NOMO-1 treated with dmso at 0.1 percent for 144 hours (cell line): ENCODE results near the gene GPR137B.
A peak's percentile ranks its signal among the peaks of the same experiment; 100 is the strongest.

Source experiments
- DNase-seq: peaks from one replicate; lab custom pipeline; 2025; ENCODE audit not compliant: unreplicated experiment; lab: John Stamatoyannopoulos, UW

Gene GPR137B

DNA sequence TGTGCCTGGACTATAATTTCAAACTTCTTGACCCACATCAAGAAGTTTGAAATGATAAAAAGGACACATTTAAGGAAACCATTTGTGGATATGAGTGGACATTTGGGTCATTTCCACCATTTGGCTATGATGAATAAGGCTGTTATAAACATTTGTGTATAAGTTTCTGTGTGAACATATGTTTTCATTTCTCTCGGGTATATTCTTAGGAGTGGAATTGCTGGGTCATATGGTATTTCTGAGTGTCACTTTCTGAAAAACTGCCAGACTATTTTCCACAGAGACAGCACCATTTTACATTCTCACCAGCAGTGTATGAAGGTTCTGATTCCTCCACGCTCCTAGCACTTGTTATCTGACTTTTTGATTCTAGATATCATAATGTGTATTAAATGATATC is 50.8 kb downstream of the GPR137B start:
- no peak for DNase-seq

DNA sequence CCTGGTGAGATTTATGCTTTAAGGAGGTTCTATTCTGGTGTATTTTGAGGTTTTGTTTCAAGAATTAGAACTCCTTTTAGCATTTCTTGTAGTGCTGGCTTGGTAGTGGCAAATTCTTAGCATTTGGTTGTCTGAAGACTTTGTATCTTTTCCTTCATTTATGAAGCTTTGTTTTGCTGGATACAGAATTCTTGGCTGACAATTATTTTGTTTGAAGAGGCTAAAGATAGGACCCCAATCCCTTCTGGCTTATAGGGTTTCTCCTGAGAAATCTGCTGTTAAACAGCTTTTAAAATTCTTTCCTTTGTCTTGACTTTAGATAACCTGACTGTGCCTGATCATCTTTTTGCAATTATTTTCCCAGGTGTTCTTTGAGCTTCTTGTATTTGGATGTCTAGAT is 58.6 kb downstream of the GPR137B start:
- DNase-seq, result no peak

DNA sequence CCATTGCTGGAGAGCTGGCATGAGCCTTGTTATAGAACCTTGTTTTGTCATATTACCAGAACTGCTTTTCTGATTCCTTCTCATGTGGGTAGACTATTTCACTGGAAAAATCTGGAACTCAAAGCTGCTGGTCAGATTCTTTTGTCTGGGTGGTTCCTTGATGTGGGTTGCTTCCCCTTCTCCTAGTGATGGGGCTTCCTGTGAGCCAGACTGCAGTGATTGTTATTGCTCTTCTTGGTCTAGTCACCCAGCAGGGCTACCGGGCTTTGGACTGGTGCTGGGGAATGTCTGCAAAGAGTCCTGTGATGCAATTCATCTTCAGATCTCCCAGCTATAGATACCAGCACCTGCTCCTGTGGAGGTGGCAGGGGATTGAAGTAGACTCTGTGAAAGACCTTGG is 59.4 kb downstream of the GPR137B start:
- DNase-seq, result no peak

DNA sequence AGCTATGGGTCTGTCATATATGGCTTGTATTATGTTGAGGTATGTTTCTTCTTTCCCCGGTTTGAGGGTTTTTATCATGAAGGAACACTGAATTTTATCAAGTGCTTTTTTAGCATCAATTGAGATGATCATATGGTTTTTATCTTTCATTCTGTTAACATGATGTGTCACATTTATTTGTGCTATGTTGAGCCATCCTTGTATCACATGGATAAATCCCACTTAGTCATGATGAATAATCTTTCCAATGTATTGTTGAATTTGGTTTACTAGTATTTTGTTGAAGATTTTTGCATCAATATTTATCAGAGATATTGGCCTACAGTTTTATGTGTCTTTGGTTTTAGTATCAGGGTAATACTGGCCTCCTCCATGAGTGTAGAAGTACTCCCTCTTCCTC is 61.7 kb downstream of the GPR137B start:
- no peak for DNase-seq

DNA sequence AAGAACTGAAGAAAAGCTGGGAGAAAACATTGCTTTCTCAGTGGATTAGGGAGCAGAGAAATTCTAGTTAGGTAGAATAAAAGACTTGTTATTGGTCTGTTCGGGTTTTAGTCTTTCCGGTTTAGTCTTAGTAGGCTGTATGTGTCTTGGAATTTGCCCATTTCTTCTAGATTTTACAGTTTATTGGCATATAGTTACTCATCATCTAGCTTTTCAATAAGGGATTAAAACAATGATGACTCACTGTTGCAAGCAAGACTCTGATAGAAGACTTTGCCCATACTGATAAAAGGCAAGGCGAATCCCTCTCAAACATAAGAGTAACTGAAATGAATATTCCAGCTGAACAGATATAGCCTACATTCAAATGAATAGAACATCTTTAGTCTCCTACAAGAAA is 62.3 kb downstream of the GPR137B start:
- DNase-seq, result no peak

DNA sequence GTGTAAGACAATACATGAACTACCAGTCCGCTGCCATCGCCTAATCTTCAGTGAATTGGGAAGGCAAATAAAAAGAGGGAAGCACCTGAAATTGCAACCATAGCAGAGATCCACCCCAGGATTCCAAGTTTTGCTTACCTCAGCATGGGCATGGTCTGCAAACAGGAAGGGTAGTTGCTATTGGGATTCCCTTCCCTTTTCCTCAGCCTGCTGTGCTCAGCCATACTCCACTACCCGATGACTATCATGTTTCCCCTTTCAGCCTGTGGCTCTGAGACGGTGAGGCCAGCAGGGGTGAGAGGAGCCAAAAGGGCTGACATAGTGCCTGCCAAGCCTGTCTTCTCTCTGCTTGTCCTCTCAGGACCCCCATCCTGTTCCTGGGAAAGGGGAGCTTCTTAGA is 64.2 kb downstream of the GPR137B start:
- no peak for DNase-seq

DNA sequence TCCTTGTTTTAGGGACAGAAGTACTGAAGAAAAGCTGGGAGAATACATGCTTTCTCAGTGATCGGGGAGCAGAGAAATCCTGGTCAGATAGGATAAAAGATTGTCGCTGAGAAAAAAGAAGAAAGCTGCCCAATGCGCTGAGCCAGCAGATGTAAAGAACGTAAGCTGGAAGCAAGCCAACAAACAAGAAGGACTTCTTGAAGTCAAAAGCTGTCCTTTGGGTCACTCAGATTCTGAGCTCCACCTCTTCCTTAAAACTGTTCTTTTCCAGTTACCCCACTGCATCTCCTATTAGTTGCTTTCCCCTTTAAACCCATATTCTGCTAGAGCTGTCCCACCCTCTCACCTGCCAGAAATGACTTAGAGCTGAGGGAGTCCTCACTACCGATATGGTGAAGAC is 64.8 kb downstream of the GPR137B start:
- DNase-seq, result no peak

DNA sequence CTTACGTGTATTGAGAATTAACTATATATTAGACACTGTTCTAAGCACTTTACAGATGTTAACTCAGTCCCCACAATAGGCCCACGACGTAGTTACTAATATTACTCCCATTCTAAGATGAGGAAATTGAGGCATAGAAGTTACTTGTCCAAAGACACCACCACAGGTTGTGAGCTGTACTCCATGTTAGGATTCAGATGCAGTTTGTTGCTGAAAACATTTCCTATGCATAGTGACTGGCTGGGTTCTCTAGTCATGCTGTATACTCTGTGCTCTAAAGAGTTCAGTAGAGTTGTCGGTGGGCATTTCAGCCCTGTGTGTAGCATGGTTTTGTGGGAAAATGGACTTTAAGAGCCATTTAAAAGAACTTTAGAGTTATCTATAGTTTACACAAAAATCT is 65.2 kb downstream of the GPR137B start:
- DNase-seq, result no peak

DNA sequence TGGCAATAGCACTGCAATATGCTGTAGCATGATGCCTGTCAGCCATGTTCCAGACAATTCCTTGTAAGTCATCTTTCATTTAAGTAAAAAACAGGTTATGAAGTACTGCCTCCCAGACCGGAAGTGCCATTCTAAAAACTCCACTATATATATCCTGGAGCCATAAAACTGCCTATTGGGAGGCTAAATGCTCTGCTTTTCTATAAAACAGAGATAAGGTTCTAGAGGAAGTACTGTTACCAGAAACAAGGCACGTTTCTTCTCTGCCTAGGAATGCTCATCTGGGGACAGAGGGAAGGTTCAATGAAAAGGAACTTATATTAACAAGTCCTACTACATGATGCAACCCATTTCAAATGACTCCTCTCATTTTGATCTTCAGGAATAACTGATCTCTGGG is 66.8 kb downstream of the GPR137B start:
- DNase-seq, result no peak

DNA sequence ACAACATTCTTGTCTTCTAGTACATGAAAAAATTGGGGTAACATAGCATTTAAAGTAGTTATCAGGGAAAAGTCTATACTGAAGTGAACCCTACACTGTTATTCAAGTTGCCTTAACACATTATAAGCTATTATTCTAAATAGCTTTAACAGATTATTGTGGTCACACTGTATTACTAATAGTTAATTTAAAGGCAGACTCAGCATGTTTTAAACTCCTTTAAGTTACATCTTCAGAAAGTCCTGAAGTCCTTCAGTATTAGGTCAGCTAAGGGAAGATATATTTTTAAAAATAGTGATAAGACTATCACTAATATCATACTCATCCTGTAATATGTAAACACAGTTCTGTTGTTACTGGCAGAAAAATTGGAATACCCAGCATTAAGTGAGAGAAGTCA is 67.4 kb downstream of the GPR137B start:
- no peak for DNase-seq

DNA sequence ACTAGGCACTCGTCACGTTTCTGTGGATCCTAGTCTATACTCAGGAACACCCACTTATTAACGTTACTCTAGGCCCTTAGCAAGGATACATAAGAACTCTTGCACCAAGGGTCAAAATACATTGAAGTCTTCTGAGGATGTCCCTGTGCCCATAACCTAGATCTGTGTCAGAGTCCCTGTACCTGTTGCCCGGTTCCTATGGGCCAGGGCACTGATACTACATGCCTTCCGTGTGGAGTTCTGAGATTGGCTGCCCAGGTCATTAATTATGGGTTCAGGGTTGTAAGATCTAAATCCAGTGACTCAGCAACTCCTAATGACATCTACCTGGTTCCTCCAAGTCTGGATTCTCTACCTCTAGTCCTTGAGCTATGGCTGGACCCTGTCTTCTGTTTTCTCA is 69.5 kb downstream of the GPR137B start:
- no peak for DNase-seq

DNA sequence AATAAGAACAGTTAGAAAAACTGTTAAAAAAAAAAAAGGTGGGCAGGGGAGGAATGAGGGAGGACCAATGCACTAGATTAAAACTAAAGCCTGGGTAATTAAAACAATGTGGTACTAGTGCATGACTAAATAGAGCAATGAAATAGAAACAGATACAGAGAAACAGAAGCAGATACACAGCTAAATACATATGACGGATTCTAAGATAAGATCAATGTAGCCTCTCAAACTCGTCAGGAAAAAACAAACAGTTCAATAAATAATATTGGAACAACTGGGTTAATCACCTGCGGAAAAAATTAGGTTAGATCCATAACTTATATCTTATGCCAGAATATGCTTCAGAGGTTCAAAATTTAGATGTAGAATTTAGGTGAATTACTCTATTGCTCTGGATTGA is 71.2 kb downstream of the GPR137B start:
- DNase-seq, result no peak

DNA sequence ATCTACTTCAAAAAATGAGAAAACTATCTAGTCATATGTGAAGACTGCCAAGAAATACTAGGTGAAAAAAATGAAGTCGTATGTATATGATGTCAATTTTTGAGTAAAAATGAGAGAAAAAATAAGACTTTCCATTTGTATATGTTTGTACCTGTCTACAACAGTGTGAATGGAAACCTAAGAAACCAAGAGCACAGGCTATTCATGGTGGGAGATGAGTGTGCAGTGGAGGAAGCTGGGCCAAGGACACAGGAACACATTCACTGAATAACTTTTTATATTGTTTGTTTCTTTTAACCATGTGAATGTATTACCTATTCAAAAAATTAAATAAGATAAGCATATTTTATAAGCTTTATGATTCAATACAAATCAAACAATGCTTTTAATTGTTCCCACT is 72.4 kb downstream of the GPR137B start:
- no peak for DNase-seq

DNA sequence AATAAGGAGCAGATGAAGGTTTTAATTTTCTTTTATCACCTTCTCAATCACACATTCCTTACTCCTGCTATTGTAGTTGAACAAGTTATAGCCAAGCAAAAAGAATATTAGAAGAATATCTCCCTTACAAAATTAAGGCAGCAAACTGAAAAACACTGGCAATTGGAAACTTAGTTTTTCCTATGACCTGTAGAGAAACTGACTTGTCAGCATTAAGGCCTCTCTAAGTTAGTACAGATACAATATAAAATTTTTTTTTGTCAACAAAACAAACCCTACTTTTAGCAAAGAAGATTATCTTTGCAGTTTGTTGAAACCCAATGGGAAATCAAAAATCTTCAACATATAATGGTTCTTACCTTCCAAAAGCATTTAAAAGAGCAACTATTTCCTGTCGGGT is 78.1 kb downstream of the GPR137B start:
- no peak for DNase-seq

DNA sequence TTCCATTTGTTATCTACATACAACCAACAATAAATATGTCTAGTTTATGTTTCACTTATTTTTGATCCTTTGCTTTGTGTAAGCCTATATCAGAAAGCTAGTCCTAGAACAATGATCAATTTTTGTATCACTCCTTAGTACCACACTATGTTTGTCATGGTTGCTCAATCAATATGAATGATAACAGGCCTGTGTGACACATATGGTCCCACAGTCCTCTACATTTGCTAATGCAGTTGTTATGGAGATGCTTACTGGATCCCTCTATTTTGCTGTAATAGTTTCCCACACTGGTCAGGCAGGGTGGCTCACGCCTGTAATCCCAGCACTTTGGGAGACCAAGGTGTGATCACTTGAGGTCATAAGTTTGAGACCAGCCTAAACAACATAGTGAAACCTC is 80.3 kb downstream of the GPR137B start:
- DNase-seq, result no peak

DNA sequence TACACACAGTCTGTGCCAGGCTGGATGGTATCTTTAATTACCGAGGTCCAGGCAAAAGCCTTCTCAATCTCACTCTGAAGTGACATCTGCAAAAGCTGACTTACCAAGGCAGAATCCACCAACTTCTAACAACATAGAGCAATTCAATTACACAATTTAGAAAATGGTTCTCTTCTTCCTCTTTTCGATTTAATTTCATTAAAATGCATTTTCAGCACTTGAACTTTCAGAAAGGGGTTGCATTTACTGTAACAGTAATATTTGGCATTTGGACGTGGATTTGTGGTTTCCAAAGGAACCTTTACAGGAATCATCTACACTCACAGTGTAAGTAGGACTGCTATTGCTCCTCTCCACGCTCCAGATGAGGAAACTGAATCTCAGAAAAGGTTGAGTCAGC is 86.1 kb downstream of the GPR137B start:
- peak; percentile 16 for DNase-seq

DNA sequence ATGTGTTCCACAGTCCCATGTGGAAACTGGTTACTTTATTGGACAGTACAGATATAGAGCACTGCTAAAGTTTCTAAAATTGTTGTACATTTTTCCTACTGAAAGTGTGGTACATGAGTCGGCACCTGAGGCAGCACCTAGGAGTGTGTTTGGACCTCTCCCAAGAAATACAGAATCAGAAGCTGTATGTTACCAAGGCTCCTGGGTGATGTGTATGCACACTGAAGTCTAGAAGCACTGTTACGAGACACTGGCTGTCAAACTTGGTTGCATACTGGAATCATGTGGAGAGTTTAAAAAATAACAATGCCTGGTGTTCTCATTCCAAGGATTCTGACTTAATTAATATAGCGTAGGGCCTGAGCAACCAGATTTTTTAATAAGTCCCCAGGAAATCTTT is 92.8 kb downstream of the GPR137B start:
- no peak for DNase-seq

DNA sequence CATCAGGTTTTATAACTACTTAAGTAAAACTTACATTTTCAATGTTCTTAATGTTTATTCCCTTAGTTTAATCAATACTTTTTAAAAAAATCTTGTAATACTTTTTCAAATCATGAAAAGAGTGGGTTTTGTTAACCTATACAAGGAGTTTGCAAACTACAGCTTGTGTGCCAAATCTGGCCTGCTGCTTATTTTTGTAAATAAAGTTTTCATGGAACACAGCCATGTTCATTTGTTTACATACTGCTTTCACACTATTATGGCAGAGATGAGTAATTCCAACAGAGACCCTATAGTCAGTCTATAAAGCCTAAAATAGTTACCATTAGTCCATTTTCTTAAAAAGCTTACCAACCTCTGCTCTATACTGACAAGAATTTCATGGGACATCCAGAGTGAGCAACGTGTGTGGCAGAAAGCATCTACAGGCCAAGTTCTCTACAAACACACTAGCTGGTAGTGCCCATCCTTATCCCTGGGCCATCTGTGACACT is 96.8 kb downstream of the GPR137B start:
- DNase-seq, result no peak

DNA sequence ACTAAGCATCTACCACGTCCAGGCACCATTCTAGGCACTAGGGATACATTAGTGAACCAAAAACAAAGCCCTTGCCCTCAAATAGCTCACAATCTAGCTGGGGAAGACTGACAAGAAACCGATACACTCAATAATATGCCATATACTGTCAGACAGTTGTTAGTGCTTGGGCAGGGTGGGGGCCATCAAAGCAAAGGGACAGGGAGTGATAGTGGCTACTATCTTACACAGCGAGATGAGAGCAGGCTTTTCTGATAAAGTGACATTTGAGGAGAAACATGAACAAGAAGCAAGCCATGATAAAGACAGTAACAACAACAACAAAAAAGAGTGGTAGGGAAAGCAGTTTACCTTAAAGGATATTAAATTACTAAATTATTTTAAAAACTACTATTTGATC is 98.3 kb downstream of the GPR137B start:
- DNase-seq, result no peak

DNA sequence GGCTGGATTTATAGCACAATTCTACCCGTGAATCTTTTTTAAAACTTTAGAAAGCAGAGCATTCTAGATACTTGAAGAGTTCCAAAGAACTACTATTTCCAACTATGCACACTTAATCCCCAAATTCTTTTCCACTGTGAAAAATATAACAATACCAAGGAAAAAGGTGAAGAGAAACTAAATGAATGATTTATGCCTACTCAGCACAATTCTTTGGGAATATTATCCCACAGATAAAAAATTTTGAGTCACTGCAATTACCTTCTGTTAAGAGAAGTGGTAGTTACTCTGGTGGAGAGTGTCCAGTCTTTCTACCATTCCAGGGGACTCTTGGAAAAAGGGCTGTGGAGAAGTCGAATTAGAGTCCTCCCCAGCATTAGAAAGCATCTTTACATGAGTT is 100.2 kb downstream of the GPR137B start:
- DNase-seq, result no peak

DNA sequence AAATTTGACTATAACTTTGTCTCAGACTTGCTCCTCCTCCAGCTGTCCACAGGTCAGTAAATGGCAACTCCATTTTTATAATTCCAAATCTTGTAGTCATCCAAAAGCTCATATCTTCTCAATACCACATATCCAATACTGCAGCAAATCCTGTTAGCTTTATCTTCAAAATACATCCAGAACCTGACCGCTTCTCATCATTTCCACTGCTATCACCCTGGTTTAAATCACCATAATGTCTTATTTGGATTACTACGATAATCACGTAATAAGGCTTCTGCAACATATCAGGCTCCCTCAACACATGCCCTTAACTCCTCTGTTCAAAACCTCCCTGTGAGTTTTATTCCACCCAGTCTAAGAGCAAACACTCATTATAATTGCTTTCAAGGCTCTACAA is 104.9 kb downstream of the GPR137B start:
- DNase-seq, result no peak

DNA sequence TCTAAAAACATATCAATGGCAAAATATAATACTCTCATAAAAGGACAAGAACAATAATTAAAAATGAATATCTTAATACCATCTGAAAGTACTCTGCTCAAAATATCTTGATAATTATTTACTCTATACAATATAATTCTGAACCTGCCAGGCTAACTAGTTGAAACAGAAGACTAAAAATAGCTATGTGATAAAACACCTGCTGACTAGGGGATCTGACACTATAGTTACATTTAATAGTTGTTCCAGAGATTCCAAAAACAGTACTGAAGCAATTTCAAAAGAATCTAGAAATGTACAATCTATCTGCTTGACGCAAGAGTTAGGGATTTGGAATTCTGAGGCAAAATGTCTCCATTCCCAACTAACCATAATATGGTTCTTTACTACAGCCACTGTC is 109.2 kb downstream of the GPR137B start:
- DNase-seq, result no peak

DNA sequence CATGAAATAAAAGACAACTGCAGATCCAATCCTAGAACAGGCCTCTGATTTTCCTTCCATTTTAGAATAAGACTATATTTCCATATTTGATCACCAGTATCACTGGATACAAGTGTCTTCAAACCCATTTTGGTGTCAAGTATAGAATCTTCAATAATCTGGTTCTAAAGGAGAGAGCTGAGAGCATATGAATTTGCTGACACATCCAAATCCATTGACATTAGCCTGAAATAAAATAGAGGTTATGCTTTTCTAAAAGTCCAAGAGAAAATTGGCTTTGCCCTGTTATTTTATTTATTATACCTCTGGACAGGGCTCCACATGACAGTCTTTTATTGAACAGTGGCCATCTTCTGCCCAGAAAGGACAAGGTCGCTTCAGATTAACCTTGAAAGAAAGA is 110.8 kb downstream of the GPR137B start:
- no peak for DNase-seq
